ENCODE results near the gene PRM1.

The PRM1 gene

GRCh38 chr16:11329071-11329491, 48.0 kb upstream of the PRM1 start:
- WGBS, result 0% methylated on average over 4 of the region's 6 CpGs
- Histone ChIP-seq H3K27me3 (ENCODE audit: control insufficient read depth in 1 of 2, insufficient read depth in 1 of 2, low read length in 2 of 2) (peaks cover 0 to 4% of the 10 kb centered on the region in 2 experiments), H4K91ac (ENCODE audit: low read length) (peak overlapping the region; percentile 52), H2AFZ (ENCODE audit: low read depth, low read length) (no peak overlapping the region), H3K9ac (ENCODE audit: low read length) (peak overlapping the region; percentile 39), H4K8ac (ENCODE audit: low read length) (no peak overlapping the region), H3K79me1 (replicated peaks; ENCODE audit: low read length, poor library complexity, severe bottlenecking) (no peaks in the 10 kb centered on the region), H3K14ac (ENCODE audit: low read length in 2 of 2) (peak overlapping the region in 1 of 2 experiments; percentile 53), H3K23ac (ENCODE audit: low read length in 2 of 2) (no peak overlapping the region), H2BK120ac (ENCODE audit: low read depth, low read length) (peak overlapping the region; percentile 75), H3K9me3 (ENCODE audit: control insufficient read depth, low read length) (no peaks in the 10 kb centered on the region), H2AK5ac (ENCODE audit: low read length, severe bottlenecking) (peak overlapping the region; percentile 25), H3K4ac (ENCODE audit: low read depth in 1 of 2, low read length in 2 of 2) (peak overlapping the region in 1 of 2 experiments; percentile 83), H3K4me1 (ENCODE audit: control insufficient read depth, insufficient read depth, low read depth, low read length) (peaks cover 35% of the 10 kb centered on the region), H3K18ac (ENCODE audit: low read depth in 1 of 2, low read length in 2 of 2) (peak overlapping the region; percentile 50 to 79), H3K4me2 (ENCODE audit: low read length, poor library complexity, severe bottlenecking) (peak overlapping the region; percentile 29), H2BK5ac (ENCODE audit: low read depth, low read length, poor library complexity, severe bottlenecking) (peak overlapping the region; percentile 92), H2BK12ac (ENCODE audit: low read length in 2 of 2) (peak overlapping the region in 1 of 2 experiments; percentile 68), H3K27ac (ENCODE audit: low read length, poor library complexity, severe bottlenecking) (peak overlapping the region; percentile 97), H2BK15ac (ENCODE audit: low read depth, poor library complexity, severe bottlenecking) (peak overlapping the region; percentile 29), H3K4me3 (ENCODE audit: insufficient read depth in 1 of 2, low read depth in 1 of 2, low read length in 2 of 2) (peak overlapping the region in 1 of 2 experiments; percentile 64), H3K36me3 (ENCODE audit: control insufficient read depth in 1 of 2, insufficient read depth in 2 of 2, low read depth in 1 of 2, low read length in 2 of 2) (no peaks in the 10 kb centered on the region)
- DNase-seq, result peak; percentile 74

- Histone ChIP-seq H3K9me3 (ENCODE audit: control insufficient read depth, low read length) (no peaks in the 10 kb centered on the region), H3K9ac (ENCODE audit: low read length) (peak overlapping the region; percentile 39), H2BK15ac (ENCODE audit: low read depth, poor library complexity, severe bottlenecking) (peak overlapping the region; percentile 83), H3K4me3 (ENCODE audit: insufficient read depth in 1 of 2, low read depth in 1 of 2, low read length in 2 of 2) (peak overlapping the region in 1 of 2 experiments; percentile 64), H3K23ac (ENCODE audit: low read length in 2 of 2) (no peak overlapping the region), H3K4me1 (ENCODE audit: control insufficient read depth, insufficient read depth, low read depth, low read length) (peaks cover 29% of the 10 kb centered on the region), H4K91ac (ENCODE audit: low read length) (peak overlapping the region; percentile 86), H3K27ac (ENCODE audit: low read length, poor library complexity, severe bottlenecking) (peak overlapping the region; percentile 97), H2BK12ac (ENCODE audit: low read length in 2 of 2) (peak overlapping the region; percentile 74 to 91), H3K4me2 (ENCODE audit: low read length, poor library complexity, severe bottlenecking) (peak overlapping the region; percentile 29), H2AFZ (ENCODE audit: low read depth, low read length) (no peak overlapping the region), H3K14ac (ENCODE audit: low read length in 2 of 2) (peak overlapping the region in 1 of 2 experiments; percentile 53), H4K8ac (ENCODE audit: low read length) (peak overlapping the region; percentile 89), H3K27me3 (ENCODE audit: control insufficient read depth in 1 of 2, insufficient read depth in 1 of 2, low read length in 2 of 2) (peaks cover 0 to 4% of the 10 kb centered on the region in 2 experiments), H3K79me1 (replicated peaks; ENCODE audit: low read length, poor library complexity, severe bottlenecking) (no peaks in the 10 kb centered on the region), H2BK120ac (ENCODE audit: low read depth, low read length) (peak overlapping the region; percentile 78), H2BK5ac (ENCODE audit: low read depth, low read length, poor library complexity, severe bottlenecking) (peak overlapping the region; percentile 92), H3K18ac (ENCODE audit: low read depth in 1 of 2, low read length in 2 of 2) (peak overlapping the region; percentile 79 to 89), H3K36me3 (ENCODE audit: control insufficient read depth in 1 of 2, insufficient read depth in 2 of 2, low read depth in 1 of 2, low read length in 2 of 2) (no peaks in the 10 kb centered on the region), H3K4ac (ENCODE audit: low read depth in 1 of 2, low read length in 2 of 2) (peak overlapping the region in 1 of 2 experiments; percentile 83), H2AK5ac (ENCODE audit: low read length, severe bottlenecking) (peak overlapping the region; percentile 25)
- WGBS, result 4% methylated on average over 10 of the region's 12 CpGs
- DNase-seq, result peak; percentile 98
Measured at GRCh38 chr16:11328172-11329070, 47.3 kb upstream of the PRM1 start.

GRCh38 chr16:11327277-11328171, 46.4 kb upstream of the PRM1 start:
- Histone ChIP-seq H3K79me1 (replicated peaks; ENCODE audit: low read length, poor library complexity, severe bottlenecking) (no peaks in the 10 kb centered on the region), H3K36me3 (ENCODE audit: control insufficient read depth in 1 of 2, insufficient read depth in 2 of 2, low read depth in 1 of 2, low read length in 2 of 2) (no peaks in the 10 kb centered on the region), H3K23ac (ENCODE audit: low read length in 2 of 2) (no peak overlapping the region), H3K27me3 (ENCODE audit: control insufficient read depth in 1 of 2, insufficient read depth in 1 of 2, low read length in 2 of 2) (no peaks in the 10 kb centered on the region), H2AFZ (ENCODE audit: low read depth, low read length) (no peak overlapping the region), H3K4me3 (ENCODE audit: insufficient read depth in 1 of 2, low read depth in 1 of 2, low read length in 2 of 2) (no peak overlapping the region), H2BK15ac (ENCODE audit: low read depth, poor library complexity, severe bottlenecking) (peak overlapping the region; percentile 83), H2BK120ac (ENCODE audit: low read depth, low read length) (no peak overlapping the region), H2BK12ac (ENCODE audit: low read length in 2 of 2) (peak overlapping the region; percentile 74 to 91), H4K91ac (ENCODE audit: low read length) (peak overlapping the region; percentile 86), H2AK5ac (ENCODE audit: low read length, severe bottlenecking) (peak overlapping the region; percentile 40), H3K4ac (ENCODE audit: low read depth in 1 of 2, low read length in 2 of 2) (peak overlapping the region in 1 of 2 experiments; percentile 15), H3K4me2 (ENCODE audit: low read length, poor library complexity, severe bottlenecking) (no peak overlapping the region), H3K14ac (ENCODE audit: low read length in 2 of 2) (peak overlapping the region in 1 of 2 experiments; percentile 44), H3K9ac (ENCODE audit: low read length) (no peak overlapping the region), H3K9me3 (ENCODE audit: control insufficient read depth, low read length) (no peaks in the 10 kb centered on the region), H2BK5ac (ENCODE audit: low read depth, low read length, poor library complexity, severe bottlenecking) (no peak overlapping the region), H4K8ac (ENCODE audit: low read length) (peak overlapping the region; percentile 78), H3K4me1 (ENCODE audit: control insufficient read depth, insufficient read depth, low read depth, low read length) (peaks cover 28% of the 10 kb centered on the region), H3K27ac (ENCODE audit: low read length, poor library complexity, severe bottlenecking) (peak overlapping the region; percentile 81), H3K18ac (ENCODE audit: low read depth in 1 of 2, low read length in 2 of 2) (peak overlapping the region; percentile 55 to 61)
- WGBS, result 86% methylated on average over 19 of the region's 23 CpGs
- no peak for DNase-seq

All from mesenchymal stem cell (in vitro differentiated cells and primary cell).